ENCODE data around the gene CYP27B1. TPM values are rescaled to one million over a fixed set of nuclear protein-coding genes. Genes with fewer than 3 reads are reported as not detected.

The CYP27B1 gene
- total RNA-seq, 4 donors from 2014 or later: 1.2 to 4.1 (median 2.0) TPM

DNA sequence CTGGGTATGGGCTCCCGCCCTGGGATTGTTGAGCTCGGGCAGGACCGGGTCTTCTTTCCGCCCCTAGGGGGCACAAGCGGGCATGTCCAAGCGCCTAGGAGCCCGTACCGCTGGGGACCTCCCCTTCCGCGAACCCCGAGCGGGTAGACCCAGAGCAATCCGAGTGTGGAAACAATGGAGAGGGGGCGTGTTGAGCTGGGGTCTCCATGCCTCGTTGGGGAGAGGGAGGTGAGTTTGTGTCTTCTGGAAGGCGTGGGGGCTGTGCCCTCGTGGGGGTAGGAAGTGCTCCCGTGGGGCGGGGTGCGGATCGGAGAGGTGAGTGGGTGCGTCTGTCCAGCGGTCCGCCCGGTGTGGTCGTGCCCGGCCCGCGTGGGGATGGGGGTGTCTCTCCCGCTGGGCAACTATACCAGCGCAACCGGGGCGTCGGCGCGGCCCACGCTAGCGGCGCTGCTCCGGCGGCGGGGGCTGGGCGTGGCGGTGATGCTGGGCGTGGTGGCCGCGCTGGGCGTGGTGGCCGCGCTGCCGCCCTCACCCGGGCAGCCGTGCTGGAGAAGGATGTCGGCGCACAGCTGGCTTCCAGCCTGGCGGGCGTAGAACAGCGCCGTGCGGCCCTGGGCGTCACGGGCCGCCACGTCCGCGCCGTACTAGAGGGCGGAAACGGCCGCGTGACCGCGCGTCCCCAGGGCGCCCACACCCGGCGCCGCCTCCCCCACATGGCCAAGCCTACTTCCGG lies 40.6 kb downstream of the CYP27B1 start:
- Histone ChIP-seq H3K36me3 (peaks cover 8% of the 10 kb centered on the region), H3K27me3 (no peaks in the 10 kb centered on the region), H3K27ac (peak overlapping the region; percentile 66), H3K9me3 (no peaks in the 10 kb centered on the region), H3K4me3 (peak overlapping the region; percentile 82), H3K4me1 (peaks cover 27% of the 10 kb centered on the region)
- DNase-seq (ENCODE audit: low spot score in 2 of 2): peak; percentile 90 to 92
- WGBS: 13% methylated on average over 16 of the region's 79 CpGs
- TF ChIP-seq POLR2A (IDR thresholded peaks at IDR 0.05): no peak
- no peak for TF ChIP-seq POLR2AphosphoS5 (IDR thresholded peaks at IDR 0.05)
- TF ChIP-seq EP300 (IDR thresholded peaks at IDR 0.05): no peak
- TF ChIP-seq, protein P1, sequence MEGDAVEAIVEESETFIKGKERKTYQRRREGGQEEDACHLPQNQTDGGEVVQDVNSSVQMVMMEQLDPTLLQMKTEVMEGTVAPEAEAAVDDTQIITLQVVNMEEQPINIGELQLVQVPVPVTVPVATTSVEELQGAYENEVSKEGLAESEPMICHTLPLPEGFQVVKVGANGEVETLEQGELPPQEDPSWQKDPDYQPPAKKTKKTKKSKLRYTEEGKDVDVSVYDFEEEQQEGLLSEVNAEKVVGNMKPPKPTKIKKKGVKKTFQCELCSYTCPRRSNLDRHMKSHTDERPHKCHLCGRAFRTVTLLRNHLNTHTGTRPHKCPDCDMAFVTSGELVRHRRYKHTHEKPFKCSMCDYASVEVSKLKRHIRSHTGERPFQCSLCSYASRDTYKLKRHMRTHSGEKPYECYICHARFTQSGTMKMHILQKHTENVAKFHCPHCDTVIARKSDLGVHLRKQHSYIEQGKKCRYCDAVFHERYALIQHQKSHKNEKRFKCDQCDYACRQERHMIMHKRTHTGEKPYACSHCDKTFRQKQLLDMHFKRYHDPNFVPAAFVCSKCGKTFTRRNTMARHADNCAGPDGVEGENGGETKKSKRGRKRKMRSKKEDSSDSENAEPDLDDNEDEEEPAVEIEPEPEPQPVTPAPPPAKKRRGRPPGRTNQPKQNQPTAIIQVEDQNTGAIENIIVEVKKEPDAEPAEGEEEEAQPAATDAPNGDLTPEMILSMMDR (IDR thresholded peaks at IDR 0.05): peak; percentile 41 to 86

DNA sequence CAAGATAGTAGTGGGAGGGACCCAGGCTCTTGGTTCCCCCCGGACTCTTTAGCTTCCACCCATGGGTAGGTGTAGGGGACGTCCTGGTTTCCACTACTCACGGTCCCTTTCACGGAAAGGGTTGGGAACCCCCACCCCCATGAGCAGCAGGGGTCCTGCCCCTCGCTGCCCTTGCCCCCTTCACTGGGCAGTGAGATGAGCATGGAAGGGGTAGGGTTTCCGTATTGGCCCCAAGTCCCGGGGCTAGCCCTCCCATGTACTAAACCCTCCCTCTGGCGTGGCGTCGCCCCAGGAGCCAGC lies 41.1 kb downstream of the CYP27B1 start:
- TF ChIP-seq, protein P1 (IDR thresholded peaks at IDR 0.05): no peak
- TF ChIP-seq POLR2A (IDR thresholded peaks at IDR 0.05): no peak
- no peak for TF ChIP-seq EP300 (IDR thresholded peaks at IDR 0.05)
- no peak for TF ChIP-seq POLR2AphosphoS5 (IDR thresholded peaks at IDR 0.05)
- H3K4me3 ChIP-seq: peak overlapping the region; percentile 82
- H3K27ac ChIP-seq: no peak overlapping the region
- DNase-seq (ENCODE audit: low spot score in 2 of 2): no peak
- WGBS: 14% methylated on average over 8 of the region's 10 CpGs
- no peaks in the 10 kb centered on the region for H3K27me3 ChIP-seq
- peaks cover 27% of the 10 kb centered on the region for H3K4me1 ChIP-seq
- no peaks in the 10 kb centered on the region for H3K9me3 ChIP-seq
- peaks cover 13% of the 10 kb centered on the region for H3K36me3 ChIP-seq

DNA sequence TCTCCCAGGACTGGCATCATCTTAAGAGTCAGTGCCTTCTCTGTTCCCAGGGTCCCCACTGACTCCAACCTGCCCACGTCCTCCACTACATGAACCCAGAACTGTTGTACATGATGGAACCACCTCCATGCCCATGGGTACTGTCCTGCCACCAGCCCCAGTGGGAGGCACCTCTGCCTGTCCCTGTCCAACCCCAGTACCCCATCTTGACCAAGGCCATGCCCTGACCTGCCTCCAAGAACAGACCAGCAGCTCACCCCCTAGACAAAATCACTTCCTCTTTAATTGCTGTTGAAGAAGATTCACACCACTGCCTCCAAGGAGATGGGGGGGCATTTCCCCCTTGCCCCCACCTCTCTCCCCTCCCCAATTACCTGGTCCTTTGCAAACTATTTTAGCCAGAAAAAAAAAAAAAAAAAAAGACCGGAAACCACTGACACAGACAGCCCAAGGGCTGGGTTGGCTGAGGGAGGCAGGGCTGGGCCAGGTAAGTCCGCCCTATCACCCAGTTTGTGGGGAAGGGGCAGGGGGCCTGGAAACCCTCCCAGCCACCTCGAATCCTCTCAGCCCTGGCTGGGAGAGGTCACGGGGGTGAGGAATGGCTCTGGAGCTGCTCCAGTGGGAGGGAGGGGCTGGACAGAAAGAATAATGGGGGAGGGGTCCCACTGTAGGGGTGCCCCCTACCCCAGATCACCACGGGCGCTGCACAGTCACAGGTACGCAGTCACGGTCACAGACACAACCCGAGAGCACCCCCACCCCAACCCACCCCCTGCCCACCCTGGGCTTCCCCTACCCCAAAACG lies 41.7 kb downstream of the CYP27B1 start:
- WGBS: 50% methylated on average over 11 of the region's 11 CpGs
- H3K36me3 ChIP-seq: peaks cover 20% of the 10 kb centered on the region
- H3K9me3 ChIP-seq: no peaks in the 10 kb centered on the region
- H3K27ac ChIP-seq: no peak overlapping the region
- no peak for DNase-seq (ENCODE audit: low spot score in 2 of 2)
- peak overlapping the region; percentile 82 for H3K4me3 ChIP-seq
- TF ChIP-seq POLR2A (IDR thresholded peaks at IDR 0.05) (no peak), POLR2AphosphoS5 (IDR thresholded peaks at IDR 0.05) (no peak), EP300 (IDR thresholded peaks at IDR 0.05) (no peak)
- TF ChIP-seq, protein P1 (IDR thresholded peaks at IDR 0.05): no peak
- no peaks in the 10 kb centered on the region for H3K27me3 ChIP-seq
- peaks cover 27% of the 10 kb centered on the region for H3K4me1 ChIP-seq

DNA sequence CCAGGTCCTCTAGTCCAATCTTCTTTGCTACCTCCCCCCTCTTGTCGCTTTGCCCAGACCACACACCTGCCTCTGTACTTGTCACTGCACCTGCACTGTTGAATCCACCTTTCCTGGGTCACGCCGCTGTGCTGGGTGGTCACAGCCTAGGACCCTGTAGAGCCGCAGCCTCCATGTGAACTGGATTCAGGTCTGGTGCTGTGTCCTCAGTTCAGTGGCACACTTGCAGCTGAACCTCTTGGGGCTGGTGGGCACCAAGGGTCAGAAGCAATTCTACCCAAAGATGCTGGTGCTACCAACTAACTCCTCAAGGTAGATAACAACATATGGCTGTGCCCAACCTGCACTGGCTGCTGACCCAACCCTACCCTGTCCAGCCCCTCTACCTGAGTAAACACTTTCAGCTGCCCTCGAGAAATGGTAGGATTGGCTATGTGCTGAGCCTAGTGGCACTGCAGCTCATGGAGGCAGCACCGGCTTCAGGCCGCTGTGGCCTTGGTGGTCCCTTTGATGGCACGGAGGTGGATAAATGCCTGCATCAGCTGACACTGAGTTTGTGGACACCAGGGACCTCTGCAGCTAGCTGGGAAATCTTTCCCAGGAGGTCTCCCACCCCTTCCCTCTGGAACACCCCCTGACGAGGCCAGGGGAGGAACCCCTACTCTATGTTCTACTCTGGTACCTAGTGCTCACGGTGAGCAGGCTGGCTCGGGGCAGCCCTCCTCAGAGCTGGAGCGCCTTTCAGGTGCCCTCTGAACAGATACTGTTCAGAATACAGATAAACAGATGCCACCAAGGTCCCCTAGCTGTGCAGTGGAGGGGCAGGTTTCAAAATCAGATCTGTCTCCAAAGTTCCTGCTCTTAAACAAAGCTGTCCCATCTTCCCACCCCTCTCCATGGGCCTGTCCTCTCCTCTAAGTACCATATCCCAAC lies 42.6 kb downstream of the CYP27B1 start:
- Histone ChIP-seq H3K36me3 (peaks cover 29% of the 10 kb centered on the region), H3K27ac (no peak overlapping the region), H3K4me1 (peaks cover 27% of the 10 kb centered on the region), H3K9me3 (no peaks in the 10 kb centered on the region), H3K4me3 (no peak overlapping the region), H3K27me3 (no peaks in the 10 kb centered on the region)
- TF ChIP-seq EP300 (IDR thresholded peaks at IDR 0.05) (no peak), POLR2AphosphoS5 (IDR thresholded peaks at IDR 0.05) (no peak), POLR2A (IDR thresholded peaks at IDR 0.05) (no peak)
- TF ChIP-seq, protein P1 (IDR thresholded peaks at IDR 0.05): no peak
- 78% methylated on average over 8 of the region's 12 CpGs for WGBS
- DNase-seq (ENCODE audit: low spot score in 2 of 2): no peak

Data from suprapubic skin (tissue), 4 donors.